LNCAP (cell line): ENCODE results near the gene KIFC1.
A peak's percentile ranks its signal among the peaks of the same experiment; 100 is the strongest.

Experiments used
- CTCF ChIP-seq: fragments of 450-650 bp; IDR thresholded peaks from 2 replicates; pipeline ENCODE4 v1.5.1; 2017; ENCODE audit warnings: mild to moderate bottlenecking

Gene KIFC1

DNA sequence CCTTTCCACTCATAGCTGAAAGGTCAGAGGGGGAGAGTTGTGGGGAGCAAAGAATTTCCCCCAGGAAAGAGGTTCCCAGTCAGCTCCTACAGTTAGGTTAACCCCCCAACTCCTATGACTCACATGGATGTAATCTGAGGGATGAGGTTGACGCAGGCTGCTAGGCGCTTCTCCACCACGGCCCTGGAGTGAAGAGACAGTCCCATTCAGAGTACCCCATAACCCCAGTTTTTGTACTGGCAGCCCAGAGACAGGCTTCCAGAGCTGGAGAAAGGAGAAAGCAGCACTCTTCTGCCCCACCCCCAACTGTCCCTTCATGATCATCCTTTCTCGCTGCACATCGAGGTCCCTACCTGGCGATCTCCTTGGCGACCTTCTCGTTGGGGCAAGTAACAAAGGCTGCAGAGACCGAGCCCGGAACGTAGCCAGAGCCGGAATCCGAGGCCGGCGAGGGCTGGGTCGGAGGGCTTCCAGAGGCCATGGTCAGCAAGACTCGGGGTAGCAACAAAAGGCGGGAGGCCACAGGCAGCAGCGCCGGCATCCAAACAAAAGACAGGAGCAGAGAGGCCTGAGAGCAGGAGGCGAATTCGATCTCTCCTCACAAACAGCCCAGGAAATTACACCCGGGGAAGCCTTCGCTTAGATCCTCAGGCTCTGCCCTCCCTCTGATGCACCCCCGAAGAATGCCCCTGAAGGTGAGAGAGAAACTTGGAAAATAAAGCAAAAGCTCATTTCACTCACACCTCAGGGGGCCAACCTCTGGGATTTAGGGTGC, 25.7 kb downstream of the KIFC1 start:
- TF ChIP-seq CTCF = no peak

DNA sequence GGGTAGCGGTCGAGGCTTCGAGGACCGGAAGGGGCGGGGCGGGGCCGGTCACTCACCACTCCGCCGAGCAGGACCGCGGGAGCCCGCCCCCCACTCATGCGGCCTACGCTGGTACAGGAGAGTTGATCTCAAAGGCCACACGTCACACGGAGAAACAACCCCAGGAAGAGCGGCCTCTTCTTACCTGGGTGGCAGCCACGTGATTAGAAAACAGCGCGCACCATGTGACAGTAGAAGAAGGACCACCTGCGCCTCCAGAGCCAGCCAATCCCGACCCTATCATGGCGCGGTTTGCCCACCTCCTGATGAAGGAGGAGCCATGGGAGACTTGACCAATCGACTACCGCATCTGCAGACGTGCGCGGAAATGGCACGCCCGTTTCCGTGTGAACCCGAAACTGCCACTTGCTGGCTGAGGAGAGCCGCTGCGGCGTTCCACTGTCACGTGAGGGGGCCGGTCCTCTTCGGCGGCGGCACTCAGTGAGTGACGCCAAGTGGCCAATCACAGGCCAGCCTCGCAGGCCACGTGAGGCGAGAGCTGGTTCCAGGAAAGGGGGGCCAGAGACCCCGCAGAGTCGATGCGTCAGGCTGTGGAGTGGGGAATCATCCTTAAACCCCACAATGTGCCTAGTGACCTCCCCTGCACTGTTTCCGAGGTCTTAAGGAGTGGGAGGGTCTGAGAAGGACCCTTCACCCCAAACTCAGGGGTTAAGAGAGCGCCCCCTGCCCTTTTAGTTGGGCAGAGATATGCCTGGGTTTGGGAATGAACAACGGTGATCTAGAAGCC, 26.5 kb downstream of the KIFC1 start, which contains the start of gene CUTA:
CUTA (minus strand) TSS at position 205 of the 787 bp plus-strand sequence; CDS start at position 98, 107 bp downstream.
- peak; percentile 49 for TF ChIP-seq CTCF

- no peak for TF ChIP-seq CTCF
Observed at GRCh38 chr6:33418690-33419291, 27.2 kb downstream of the KIFC1 start.

- no peak for TF ChIP-seq CTCF
Observed at GRCh38 chr6:33419580-33420490, 28.2 kb downstream of the KIFC1 start, which contains the start of gene SYNGAP1. Gene SYNGAP1, plus strand, starts transcription at chr6:33420065. Its CDS starts 200 bp downstream, at chr6:33420265.

DNA sequence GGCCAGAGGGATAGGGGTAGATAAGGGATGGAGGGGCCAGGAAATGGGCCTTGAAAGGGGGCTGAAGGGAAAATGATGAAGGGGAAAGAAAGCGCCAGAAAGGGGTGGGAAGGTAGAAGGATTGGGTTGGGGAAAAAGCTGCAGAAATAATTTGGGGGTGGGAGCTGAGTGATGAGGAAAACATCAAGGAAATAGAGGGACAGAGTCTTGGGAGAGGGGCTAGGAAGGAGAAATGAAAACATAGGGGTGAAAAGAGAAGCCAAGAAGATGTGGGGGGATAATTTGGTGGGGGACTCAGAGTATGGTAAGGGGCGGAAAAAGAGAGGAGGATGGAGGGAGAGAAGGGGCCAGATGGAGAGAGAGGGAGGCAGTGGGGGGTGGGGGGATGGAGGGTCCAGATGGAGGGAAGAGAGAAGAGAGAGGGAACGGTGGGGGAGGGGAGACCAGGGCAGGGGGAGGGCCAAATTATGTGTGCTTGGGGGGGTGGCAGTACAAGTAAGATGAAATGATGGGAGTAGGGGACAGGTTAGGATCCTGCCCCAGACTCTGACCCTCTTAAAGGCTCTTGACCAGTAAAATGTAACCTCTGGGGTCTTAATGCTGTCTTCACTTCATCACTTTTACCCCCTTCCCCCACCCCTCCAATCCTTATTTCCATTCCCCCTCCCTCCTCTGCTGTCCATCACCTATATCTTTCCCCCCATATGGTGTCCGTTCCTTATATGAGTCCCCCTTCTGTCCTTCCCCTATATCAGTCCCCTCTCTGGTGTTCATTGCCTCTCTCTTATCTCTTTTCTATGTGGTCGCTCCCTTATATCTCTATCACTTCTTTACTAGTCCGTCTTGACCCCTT, 29.1 kb downstream of the KIFC1 start:
- TF ChIP-seq CTCF = no peak

DNA sequence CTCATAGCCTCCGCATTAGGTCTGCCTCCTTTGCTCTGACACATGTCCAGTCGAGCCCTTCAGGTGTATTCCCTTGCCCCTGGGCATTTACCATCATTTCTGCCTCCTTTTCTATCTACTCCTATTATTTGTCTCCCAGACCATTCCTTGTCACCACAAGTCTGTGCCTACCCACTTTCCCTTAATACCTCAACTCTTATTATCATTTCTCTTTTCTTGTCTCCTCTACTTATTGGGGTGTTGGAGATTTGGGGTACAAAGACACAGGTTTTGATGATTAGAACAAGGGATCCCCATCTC, 29.7 kb downstream of the KIFC1 start:
- no peak for TF ChIP-seq CTCF
